H9 (cell line): Measurements from ENCODE around the gene SLTM. TPM values are rescaled to one million over a fixed set of nuclear protein-coding genes. Genes with fewer than 3 reads are reported as not detected.

Experiments used
- DNase-seq: peaks from one replicate; pipeline ENCODE4 v3.0.0-alpha.2; 2017
- H2AFZ ChIP-seq: one replicate; pipeline ENCODE4 v1.6.1; 2013; ENCODE audit warnings: mild to moderate bottlenecking, low read length, control low read depth, moderate library complexity
- H2AK5ac ChIP-seq: 2 replicates; pipeline ENCODE4 v1.6.1; 2013; ENCODE audit warnings: low read length, control low read depth, mixed read lengths; ENCODE audit not compliant: insufficient read length
- H2BK120ac ChIP-seq: one replicate; pipeline ENCODE4 v1.6.1; 2013; ENCODE audit warnings: low read depth, mild to moderate bottlenecking, low read length, control low read depth, inconsistent platforms; ENCODE audit not compliant: poor library complexity, severe bottlenecking
- H2BK12ac ChIP-seq: 2 replicates; pipeline ENCODE4 v1.6.1; 2013; ENCODE audit warnings: low read length, control low read depth, mixed read lengths, low read depth; ENCODE audit not compliant: insufficient read length
- H2BK15ac ChIP-seq: 2 replicates; pipeline ENCODE4 v1.6.1; 2013; ENCODE audit warnings: low read depth, low read length, control low read depth
- H2BK20ac ChIP-seq: one replicate; pipeline ENCODE4 v1.6.1; 2013; ENCODE audit warnings: low read depth, mild to moderate bottlenecking, low read length, control low read depth, inconsistent platforms; ENCODE audit not compliant: poor library complexity, severe bottlenecking
- H2BK5ac ChIP-seq: 2 replicates; pipeline ENCODE4 v1.6.1; 2013; ENCODE audit warnings: low read length, control low read depth, mixed read lengths; ENCODE audit not compliant: insufficient read length
- H3K14ac ChIP-seq: 2 replicates; pipeline ENCODE4 v1.6.1; 2013; ENCODE audit warnings: low read length, control low read depth; ENCODE audit not compliant: insufficient read depth
- H3K18ac ChIP-seq: 2 replicates; pipeline ENCODE4 v1.6.1; 2013; ENCODE audit warnings: low read depth, mild to moderate bottlenecking, mixed read lengths, low read length, control low read depth; ENCODE audit not compliant: insufficient read length
- H3K23ac ChIP-seq: 2 replicates; pipeline ENCODE4 v1.6.1; 2013; ENCODE audit warnings: low read length, control low read depth, mixed read lengths, low read depth; ENCODE audit not compliant: insufficient read length
- H3K23me2 ChIP-seq: 2 replicates; pipeline ENCODE4 v1.6.1; 2013; ENCODE audit warnings: low read depth, mild to moderate bottlenecking, mixed read lengths, low read length, control low read depth; ENCODE audit not compliant: insufficient read length, poor library complexity, severe bottlenecking
- H3K27ac ChIP-seq: 2 replicates; pipeline ENCODE4 v1.5.1; 2013; ENCODE audit warnings: low read length, control low read depth, mixed read lengths, low read depth; ENCODE audit not compliant: insufficient read length
- H3K27me3 ChIP-seq: 2 replicates; pipeline ENCODE4 v1.6.1; 2013; ENCODE audit warnings: low read length, control low read depth, inconsistent platforms; ENCODE audit not compliant: insufficient read depth
- H3K4ac ChIP-seq: 2 replicates; pipeline ENCODE4 v1.6.1; 2013; ENCODE audit warnings: low read depth, mild to moderate bottlenecking, control low read depth, inconsistent platforms, low read length, moderate library complexity
- H3K4me1 ChIP-seq: 2 replicates; pipeline ENCODE4 v1.6.1; 2013; ENCODE audit warnings: low read length, control low read depth, inconsistent platforms; ENCODE audit not compliant: insufficient read depth
- H3K4me2 ChIP-seq: 2 replicates; pipeline ENCODE4 v1.6.1; 2013; ENCODE audit warnings: low read length, control low read depth, mixed read lengths; ENCODE audit not compliant: insufficient read length, insufficient read depth
- H3K56ac ChIP-seq: 2 replicates; pipeline ENCODE4 v1.6.1; 2013; ENCODE audit warnings: low read depth, mild to moderate bottlenecking, mixed read lengths, low read length, control low read depth; ENCODE audit not compliant: insufficient read length
- H3K79me1 ChIP-seq: 2 replicates; pipeline ENCODE4 v1.6.1; 2013; ENCODE audit warnings: low read depth, mild to moderate bottlenecking, moderate library complexity, low read length, control low read depth, inconsistent platforms; ENCODE audit not compliant: insufficient read depth, poor library complexity, severe bottlenecking
- H3K79me2 ChIP-seq: 2 replicates; pipeline ENCODE4 v1.6.1; 2013; ENCODE audit warnings: low read length, control low read depth, inconsistent platforms; ENCODE audit not compliant: insufficient read depth
- H3K9ac ChIP-seq: 2 replicates; pipeline ENCODE4 v1.6.1; 2013; ENCODE audit warnings: low read length, control low read depth, mixed read lengths; ENCODE audit not compliant: insufficient read length; ENCODE audit errors: extremely low read depth
- H3K9me3 ChIP-seq: one replicate; pipeline ENCODE4 v1.6.1; 2013; ENCODE audit warnings: low read depth, low read length, inconsistent platforms; ENCODE audit not compliant: control insufficient read depth
- H3T11ph ChIP-seq: one replicate; pipeline ENCODE4 v1.6.1; 2013; ENCODE audit warnings: mild to moderate bottlenecking, low read length, control low read depth, inconsistent platforms
- H4K20me1 ChIP-seq: one replicate; pipeline ENCODE4 v1.6.1; 2013; ENCODE audit not compliant: control insufficient read depth, insufficient read length, insufficient read depth
- H4K5ac ChIP-seq: 2 replicates; pipeline ENCODE4 v1.6.1; 2013; ENCODE audit warnings: low read depth, mild to moderate bottlenecking, mixed read lengths, low read length, control low read depth; ENCODE audit not compliant: insufficient read length
- H4K8ac ChIP-seq: replicated peaks from 2 replicates; pipeline ENCODE4 v1.6.1; 2013; ENCODE audit warnings: low read length, control low read depth, mixed read lengths, low read depth; ENCODE audit not compliant: insufficient read length
- H4K91ac ChIP-seq: 2 replicates; pipeline ENCODE4 v1.6.1; 2013; ENCODE audit warnings: low read depth, mild to moderate bottlenecking, moderate library complexity, mixed read lengths, low read length, control low read depth; ENCODE audit not compliant: insufficient read length
- H3K27ac Mint-ChIP-seq, 3 experiments: 2 replicates in 2 of 3; 3 replicates in 1 of 3; pipeline ENCODE4 v1.8.0; 2020 to 2021; ENCODE audit warnings: mixed read lengths in 3 of 3, mild to moderate bottlenecking in 1 of 3, moderate library complexity in 1 of 3
- H3K27me3 Mint-ChIP-seq: 2 replicates; pipeline ENCODE4 v1.8.0; 2021; ENCODE audit warnings: low read depth, mild to moderate bottlenecking, moderate library complexity, mixed read lengths
- H3K36me3 Mint-ChIP-seq, 3 experiments: 2 replicates in 2 of 3; 3 replicates in 1 of 3; pipeline ENCODE4 v1.8.0; 2020 to 2021; ENCODE audit warnings: low read depth in 3 of 3, mixed read lengths in 3 of 3; ENCODE audit not compliant: insufficient read depth in 1 of 3
- H3K4me1 Mint-ChIP-seq, 2 experiments: 2 replicates each; pipeline ENCODE4 v1.8.0; 2020; ENCODE audit warnings: mixed read lengths in 2 of 2
- H3K4me3 Mint-ChIP-seq, 2 experiments: 2 replicates in 1 of 2; 3 replicates in 1 of 2; pipeline ENCODE4 v1.8.0; 2020 to 2021; ENCODE audit warnings: mild to moderate bottlenecking in 2 of 2, mixed read lengths in 2 of 2, moderate library complexity in 1 of 2
- H3K9me3 Mint-ChIP-seq, 2 experiments: 2 replicates in 1 of 2; 3 replicates in 1 of 2; pipeline ENCODE4 v1.8.0; 2020; ENCODE audit warnings: mild to moderate bottlenecking in 2 of 2, mixed read lengths in 2 of 2, moderate library complexity in 1 of 2
- WGBS: extraction: QIAGEN DNeasy Blood & Tissue Kit; methylation state at CpG from one replicate; pipeline ENCODE4 v1.1.7; 2013; ENCODE audit warnings: missing lambda C conversion rate, low lambda C conversion rate, mixed read lengths; ENCODE audit not compliant: insufficient read length; ENCODE audit errors: extremely low coverage; 5-methylcytosine and 5-hydroxymethylcytosine counted together
- total RNA-seq: library from RNA; stranded (reverse); gene quantifications from 2 replicates; pipeline ENCODE4 v1.2.1, GENCODE V29; 2021
- TF ChIP-seq, protein P1 (sequence below): fragments of 200-600 bp; sonication (generic); conservative IDR thresholded peaks from 3 replicates; pipeline ENCODE4 v1.8.0; 2021; ENCODE audit warnings: antibody characterized with exemption, mild to moderate bottlenecking

Gene SLTM
- total RNA-seq, 1 experiment from 2014 or later, result 132 TPM

DNA sequence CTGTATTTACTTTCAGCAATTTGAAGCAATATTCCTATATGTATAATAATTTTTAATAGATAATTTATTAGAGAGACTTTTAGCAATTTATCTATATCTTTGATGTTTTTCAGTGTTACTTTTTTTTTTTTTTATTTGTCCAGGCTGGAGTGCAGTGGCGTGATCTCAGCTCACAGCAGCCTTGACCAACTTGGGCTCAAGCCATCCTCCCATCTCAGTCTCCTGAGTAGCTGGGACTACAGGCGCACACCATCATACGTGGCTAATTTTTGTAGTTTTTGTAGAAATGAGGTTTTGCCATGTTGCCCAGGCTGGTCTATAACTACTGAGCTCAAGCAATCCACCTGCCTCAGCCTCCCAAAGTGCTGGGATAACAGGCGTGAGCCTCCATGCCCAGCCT, 25.3 kb upstream of the SLTM start:
- no peaks in the 10 kb centered on the region for H3K9me3 Mint-ChIP-seq
- Histone ChIP-seq H3K4me1 (no peaks in the 10 kb centered on the region), H2BK20ac (no peak overlapping the region), H3K27ac (no peak overlapping the region), H3K79me1 (no peaks in the 10 kb centered on the region), H2AK5ac (no peak overlapping the region), H3K4me2 (no peak overlapping the region), H3K23ac (no peak overlapping the region), H3K14ac (no peak overlapping the region), H2BK15ac (no peak overlapping the region), H3K27me3 (no peaks in the 10 kb centered on the region), H3K23me2 (no peaks in the 10 kb centered on the region), H4K5ac (no peak overlapping the region), H4K20me1 (no peaks in the 10 kb centered on the region), H4K91ac (no peak overlapping the region), H3K9me3 (no peaks in the 10 kb centered on the region), H3K79me2 (no peaks in the 10 kb centered on the region), H2BK5ac (no peak overlapping the region), H3K56ac (no peak overlapping the region), H3T11ph (no peak overlapping the region), H4K8ac (no peak overlapping the region), H2BK120ac (no peak overlapping the region), H2AFZ (no peak overlapping the region), H3K4ac (no peak overlapping the region), H3K18ac (no peak overlapping the region), H3K9ac (no peak overlapping the region), H2BK12ac (no peak overlapping the region)
- H3K4me3 Mint-ChIP-seq, result no peak overlapping the region
- no peak overlapping the region for H3K27ac Mint-ChIP-seq
- no peak for DNase-seq
- no peaks in the 10 kb centered on the region for H3K27me3 Mint-ChIP-seq
- H3K36me3 Mint-ChIP-seq, result no peaks in the 10 kb centered on the region
- WGBS, result no CpG with 5 or more reads among the region's 4 CpGs
- peaks cover 2% of the 10 kb centered on the region in 2 experiments; a peak in 3 of 4 replicates for H3K4me1 Mint-ChIP-seq
- TF ChIP-seq, protein P1, sequence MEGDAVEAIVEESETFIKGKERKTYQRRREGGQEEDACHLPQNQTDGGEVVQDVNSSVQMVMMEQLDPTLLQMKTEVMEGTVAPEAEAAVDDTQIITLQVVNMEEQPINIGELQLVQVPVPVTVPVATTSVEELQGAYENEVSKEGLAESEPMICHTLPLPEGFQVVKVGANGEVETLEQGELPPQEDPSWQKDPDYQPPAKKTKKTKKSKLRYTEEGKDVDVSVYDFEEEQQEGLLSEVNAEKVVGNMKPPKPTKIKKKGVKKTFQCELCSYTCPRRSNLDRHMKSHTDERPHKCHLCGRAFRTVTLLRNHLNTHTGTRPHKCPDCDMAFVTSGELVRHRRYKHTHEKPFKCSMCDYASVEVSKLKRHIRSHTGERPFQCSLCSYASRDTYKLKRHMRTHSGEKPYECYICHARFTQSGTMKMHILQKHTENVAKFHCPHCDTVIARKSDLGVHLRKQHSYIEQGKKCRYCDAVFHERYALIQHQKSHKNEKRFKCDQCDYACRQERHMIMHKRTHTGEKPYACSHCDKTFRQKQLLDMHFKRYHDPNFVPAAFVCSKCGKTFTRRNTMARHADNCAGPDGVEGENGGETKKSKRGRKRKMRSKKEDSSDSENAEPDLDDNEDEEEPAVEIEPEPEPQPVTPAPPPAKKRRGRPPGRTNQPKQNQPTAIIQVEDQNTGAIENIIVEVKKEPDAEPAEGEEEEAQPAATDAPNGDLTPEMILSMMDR, result no peak
